Measurements from ENCODE around the gene APCS. TPM values are rescaled to one million over a fixed set of nuclear protein-coding genes. Genes with fewer than 3 reads are reported as not detected.

APCS gene
- total RNA-seq, 4 donors from 2014 or later: not detected

- TF ChIP-seq, protein P1, sequence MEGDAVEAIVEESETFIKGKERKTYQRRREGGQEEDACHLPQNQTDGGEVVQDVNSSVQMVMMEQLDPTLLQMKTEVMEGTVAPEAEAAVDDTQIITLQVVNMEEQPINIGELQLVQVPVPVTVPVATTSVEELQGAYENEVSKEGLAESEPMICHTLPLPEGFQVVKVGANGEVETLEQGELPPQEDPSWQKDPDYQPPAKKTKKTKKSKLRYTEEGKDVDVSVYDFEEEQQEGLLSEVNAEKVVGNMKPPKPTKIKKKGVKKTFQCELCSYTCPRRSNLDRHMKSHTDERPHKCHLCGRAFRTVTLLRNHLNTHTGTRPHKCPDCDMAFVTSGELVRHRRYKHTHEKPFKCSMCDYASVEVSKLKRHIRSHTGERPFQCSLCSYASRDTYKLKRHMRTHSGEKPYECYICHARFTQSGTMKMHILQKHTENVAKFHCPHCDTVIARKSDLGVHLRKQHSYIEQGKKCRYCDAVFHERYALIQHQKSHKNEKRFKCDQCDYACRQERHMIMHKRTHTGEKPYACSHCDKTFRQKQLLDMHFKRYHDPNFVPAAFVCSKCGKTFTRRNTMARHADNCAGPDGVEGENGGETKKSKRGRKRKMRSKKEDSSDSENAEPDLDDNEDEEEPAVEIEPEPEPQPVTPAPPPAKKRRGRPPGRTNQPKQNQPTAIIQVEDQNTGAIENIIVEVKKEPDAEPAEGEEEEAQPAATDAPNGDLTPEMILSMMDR (IDR thresholded peaks at IDR 0.05): no peak
- no peak for TF ChIP-seq POLR2A (IDR thresholded peaks at IDR 0.05)
- Histone ChIP-seq H3K36me3 (no peaks in the 10 kb centered on the region), H3K27ac (no peak overlapping the region), H3K27me3 (no peaks in the 10 kb centered on the region), H3K9me3 (no peaks in the 10 kb centered on the region), H3K4me3 (replicated peaks in 1 of 3) (no peak overlapping the region), H3K4me1 (no peaks in the 10 kb centered on the region)
- intact Hi-C loops (cut with DNase I): no loop called here
- no peak for DNase-seq
- WGBS, 2 donors: 64 to 73% methylated on average over 2 of the region's 2 CpGs
Measured at GRCh38 chr1:159560599-159560998, 27.0 kb upstream of the APCS start.

- Histone ChIP-seq H3K9me3 (no peaks in the 10 kb centered on the region), H3K4me3 (replicated peaks in 1 of 3) (no peak overlapping the region), H3K27me3 (no peaks in the 10 kb centered on the region), H3K4me1 (no peaks in the 10 kb centered on the region), H3K27ac (no peak overlapping the region), H3K36me3 (no peaks in the 10 kb centered on the region)
- no peak for TF ChIP-seq POLR2A (IDR thresholded peaks at IDR 0.05)
- TF ChIP-seq, protein P1 (IDR thresholded peaks at IDR 0.05): no peak
- intact Hi-C loops (cut with DNase I): no loop called here
- no peak for DNase-seq
Measured at GRCh38 chr1:159561497-159561896, 26.1 kb upstream of the APCS start.

GRCh38 chr1:159562680-159563079, 24.9 kb upstream of the APCS start:
- Histone ChIP-seq H3K27ac (no peak overlapping the region), H3K4me3 (replicated peaks in 1 of 3) (no peak overlapping the region), H3K36me3 (no peaks in the 10 kb centered on the region), H3K9me3 (no peaks in the 10 kb centered on the region), H3K27me3 (no peaks in the 10 kb centered on the region), H3K4me1 (no peaks in the 10 kb centered on the region)
- DNase-seq: no peak
- intact Hi-C loops (cut with DNase I): no loop called here
- TF ChIP-seq, protein P1 (IDR thresholded peaks at IDR 0.05): no peak
- no peak for TF ChIP-seq POLR2A (IDR thresholded peaks at IDR 0.05)
- 27 to 36% methylated on average over 1 of the region's 1 CpG for WGBS, 2 donors

GRCh38 chr1:159577446-159577845, 10.2 kb upstream of the APCS start:
- Histone ChIP-seq H3K9me3 (no peaks in the 10 kb centered on the region), H3K27me3 (no peaks in the 10 kb centered on the region), H3K4me1 (no peaks in the 10 kb centered on the region), H3K27ac (no peak overlapping the region), H3K4me3 (replicated peaks in 1 of 3) (no peak overlapping the region), H3K36me3 (no peaks in the 10 kb centered on the region)
- DNase-seq: no peak
- 97% methylated on average over 3 of the region's 3 CpGs for WGBS, 2 donors
- no peak for TF ChIP-seq POLR2A (IDR thresholded peaks at IDR 0.05)
- TF ChIP-seq, protein P1 (IDR thresholded peaks at IDR 0.05): no peak
- intact Hi-C loops (cut with DNase I): no loop called here

GRCh38 chr1:159580340-159580739, 7.3 kb upstream of the APCS start:
- TF ChIP-seq POLR2A (IDR thresholded peaks at IDR 0.05): no peak
- TF ChIP-seq, protein P1 (IDR thresholded peaks at IDR 0.05): no peak
- Histone ChIP-seq H3K27ac (no peak overlapping the region), H3K9me3 (no peaks in the 10 kb centered on the region), H3K27me3 (no peaks in the 10 kb centered on the region), H3K4me3 (replicated peaks in 1 of 3) (no peak overlapping the region), H3K36me3 (no peaks in the 10 kb centered on the region), H3K4me1 (no peaks in the 10 kb centered on the region)
- DNase-seq: no peak
- 69 to 71% methylated on average over 3 of the region's 3 CpGs for WGBS, 2 donors
- intact Hi-C loops (cut with DNase I): no loop called here
